C4-2B (cell line): ENCODE results near the gene MORN1.

Experiments used
- CTCF ChIP-seq: fragments of 450-650 bp; conservative IDR thresholded peaks from 2 replicates; pipeline ENCODE4 v1.5.1; 2017; ENCODE audit warnings: mild to moderate bottlenecking
- ZFX ChIP-seq: fragments of 450-650 bp; IDR thresholded peaks from 2 replicates; pipeline ENCODE4 v1.6.1; 2017

GRCh38 chr1:2278591-2279209 is 112.7 kb downstream of the MORN1 start:
- TF ChIP-seq CTCF (no peak), ZFX (no peak)
